NB4 (cell line): ENCODE results near the gene PARD3.

Experiments used
- POLR2A ChIP-seq: IDR thresholded peaks from 2 replicates; pipeline ENCODE4 v1.6.1; 2011; ENCODE audit warnings: mild to moderate bottlenecking; ENCODE audit not compliant: insufficient read length; ENCODE audit errors: extremely low read depth
- TF ChIP-seq, protein P1 (sequence below): IDR thresholded peaks from one replicate; pipeline ENCODE4 v1.5.1; 2012; ENCODE audit warnings: low read depth, low read length

DNA sequence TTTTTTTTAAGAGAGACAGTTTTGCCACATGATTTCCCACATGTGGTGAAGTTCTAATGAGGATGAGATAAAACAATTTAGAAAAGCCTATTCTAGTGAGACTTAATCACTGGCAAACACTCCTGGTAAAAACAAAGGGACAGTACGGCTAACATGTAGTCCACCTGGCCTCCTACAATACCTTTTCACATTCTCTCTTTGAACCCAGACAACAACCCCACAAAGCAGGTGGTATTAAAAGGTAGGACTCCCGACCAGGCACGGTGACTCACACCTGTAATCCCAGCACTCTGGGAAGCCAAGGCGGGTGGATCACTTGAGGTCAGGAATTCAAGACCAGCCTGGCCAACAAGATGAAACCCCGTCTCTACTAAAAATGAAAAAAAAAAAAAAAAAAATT is 12.4 kb downstream of the PARD3 start:
- TF ChIP-seq, protein P1, sequence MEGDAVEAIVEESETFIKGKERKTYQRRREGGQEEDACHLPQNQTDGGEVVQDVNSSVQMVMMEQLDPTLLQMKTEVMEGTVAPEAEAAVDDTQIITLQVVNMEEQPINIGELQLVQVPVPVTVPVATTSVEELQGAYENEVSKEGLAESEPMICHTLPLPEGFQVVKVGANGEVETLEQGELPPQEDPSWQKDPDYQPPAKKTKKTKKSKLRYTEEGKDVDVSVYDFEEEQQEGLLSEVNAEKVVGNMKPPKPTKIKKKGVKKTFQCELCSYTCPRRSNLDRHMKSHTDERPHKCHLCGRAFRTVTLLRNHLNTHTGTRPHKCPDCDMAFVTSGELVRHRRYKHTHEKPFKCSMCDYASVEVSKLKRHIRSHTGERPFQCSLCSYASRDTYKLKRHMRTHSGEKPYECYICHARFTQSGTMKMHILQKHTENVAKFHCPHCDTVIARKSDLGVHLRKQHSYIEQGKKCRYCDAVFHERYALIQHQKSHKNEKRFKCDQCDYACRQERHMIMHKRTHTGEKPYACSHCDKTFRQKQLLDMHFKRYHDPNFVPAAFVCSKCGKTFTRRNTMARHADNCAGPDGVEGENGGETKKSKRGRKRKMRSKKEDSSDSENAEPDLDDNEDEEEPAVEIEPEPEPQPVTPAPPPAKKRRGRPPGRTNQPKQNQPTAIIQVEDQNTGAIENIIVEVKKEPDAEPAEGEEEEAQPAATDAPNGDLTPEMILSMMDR, result no peak
- TF ChIP-seq POLR2A, result no peak
